Kidney epithelial cell (primary cell): ENCODE measurements around the gene FOXO3B. TPM values are rescaled to one million over a fixed set of nuclear protein-coding genes. Genes with fewer than 3 reads are reported as not detected.
"Not testable (repeated sequence)": the region's sequence is repeated elsewhere in the genome, so short reads cannot be mapped to it uniquely, and the experiment has no call there.

Experiments
- DNase-seq: peaks from one replicate; pipeline ENCODE4 v3.0.0-alpha.2; 2010; ENCODE audit warnings: low read depth
- H3K27me3 ChIP-seq: 2 replicates; pipeline ENCODE4 v1.6.0; 2011; ENCODE audit warnings: low read length; ENCODE audit not compliant: control insufficient read depth, insufficient read depth
- H3K36me3 ChIP-seq: 2 replicates; pipeline ENCODE4 v1.5.1; 2011; ENCODE audit warnings: low read length; ENCODE audit not compliant: control insufficient read depth, insufficient read depth
- H3K4me3 ChIP-seq: 2 replicates; pipeline ENCODE4 v1.5.1; 2011; ENCODE audit warnings: low read depth, mild to moderate bottlenecking, control low read depth, low read length
- total RNA-seq: library from RNA; depleted of rRNA; stranded (reverse); fragments of >200 nt; gene quantifications from 2 replicates; pipeline ENCODE4 v1.2.3, GENCODE V29; 2015

The FOXO3B gene
- total RNA-seq, 1 donor from 2014 or later, result 18.2 TPM

- not testable (repeated sequence) for DNase-seq, H3K36me3 ChIP-seq, H3K27me3 ChIP-seq, H3K4me3 ChIP-seq
These were observed 4.7 kb downstream of the FOXO3B start for GRCh38 chr17:18677381-18677780.

GRCh38 chr17:18676928-18677327 is 5.2 kb downstream of the FOXO3B start:
- not testable (repeated sequence) for H3K4me3 ChIP-seq, DNase-seq, H3K27me3 ChIP-seq, H3K36me3 ChIP-seq

- not testable (repeated sequence) for H3K4me3 ChIP-seq, DNase-seq, H3K36me3 ChIP-seq, H3K27me3 ChIP-seq
These were observed 9.5 kb downstream of the FOXO3B start for GRCh38 chr17:18672395-18673227.

DNA sequence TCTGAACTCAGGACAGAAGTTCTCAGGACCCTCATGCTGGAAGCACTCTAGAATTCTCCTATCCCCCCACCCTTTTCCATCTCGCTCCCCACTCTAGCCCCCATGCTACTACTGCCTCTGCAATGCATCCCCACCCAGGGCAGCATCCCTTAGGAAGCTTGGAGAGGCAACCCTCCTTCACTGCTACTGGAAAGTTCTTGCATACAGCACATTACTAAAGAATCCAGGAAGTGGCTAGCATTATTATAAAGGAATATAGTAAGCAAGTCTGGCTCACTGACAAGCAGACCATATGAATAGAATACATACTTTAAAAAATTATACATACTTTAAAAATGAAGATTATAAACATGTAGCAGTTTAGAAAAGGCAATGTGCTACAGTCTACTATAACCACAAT is 13.5 kb downstream of the FOXO3B start:
- not testable (repeated sequence) for H3K36me3 ChIP-seq, H3K27me3 ChIP-seq, H3K4me3 ChIP-seq, DNase-seq

GRCh38 chr17:18667535-18667934 is 14.6 kb downstream of the FOXO3B start:
- not testable (repeated sequence) for H3K36me3 ChIP-seq, H3K27me3 ChIP-seq, H3K4me3 ChIP-seq, DNase-seq

DNA sequence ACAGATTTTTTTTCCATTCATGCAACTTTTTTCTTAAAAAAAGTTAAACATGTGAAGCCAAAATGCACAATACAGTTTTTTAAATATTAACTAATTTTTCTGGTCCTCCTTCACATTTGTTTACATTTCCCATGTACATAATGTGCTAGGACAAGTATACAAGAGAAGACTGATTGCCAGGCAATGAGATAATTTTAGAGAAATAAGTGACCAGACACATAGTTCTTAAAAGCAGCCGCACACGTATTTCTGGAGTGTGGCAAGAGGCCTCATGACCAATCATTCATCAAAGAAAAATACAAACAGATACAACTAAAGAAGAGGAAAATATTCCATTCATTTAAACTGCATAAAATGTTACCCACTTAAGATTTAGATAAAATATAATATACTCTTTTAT is 15.8 kb downstream of the FOXO3B start:
- H3K27me3 ChIP-seq, DNase-seq, H3K36me3 ChIP-seq, H3K4me3 ChIP-seq: not testable (repeated sequence)

DNA sequence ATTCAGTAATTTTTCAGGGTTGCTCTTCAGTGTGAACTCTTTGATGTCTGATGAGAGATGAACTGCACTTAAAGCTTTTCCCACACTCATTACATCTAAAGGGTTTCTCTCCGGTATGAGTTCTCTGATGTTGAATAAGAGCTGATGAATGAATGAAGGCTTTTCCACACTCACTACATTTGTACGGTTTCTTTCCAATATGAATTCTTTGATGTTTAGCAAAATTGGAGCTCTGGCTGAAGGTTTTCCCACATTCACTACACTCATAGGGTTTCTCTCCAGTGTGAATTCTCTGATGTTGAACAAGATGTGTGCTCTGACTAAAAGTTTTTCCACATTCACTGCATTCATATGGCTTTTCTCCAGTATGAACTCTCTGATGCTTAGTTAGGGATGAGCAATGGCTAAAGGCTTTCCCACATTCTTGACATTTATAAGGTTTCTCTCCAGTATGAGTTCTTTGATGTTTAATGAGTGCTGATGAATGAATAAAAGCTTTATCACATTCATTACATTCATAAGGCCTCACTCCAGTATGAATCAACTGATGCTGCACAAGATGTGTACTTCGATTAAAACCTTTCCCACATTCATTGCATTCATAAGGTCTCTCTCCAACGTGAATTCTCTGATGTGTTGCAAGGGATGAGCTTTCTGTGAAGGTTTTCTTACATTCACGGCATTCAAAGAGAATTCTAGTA is 20.0 kb downstream of the FOXO3B start:
- not testable (repeated sequence) for H3K36me3 ChIP-seq, DNase-seq, H3K4me3 ChIP-seq, H3K27me3 ChIP-seq

GRCh38 chr17:18650094-18650493 is 32.0 kb downstream of the FOXO3B start:
- DNase-seq, H3K36me3 ChIP-seq, H3K4me3 ChIP-seq, H3K27me3 ChIP-seq: not testable (repeated sequence)

GRCh38 chr17:18644291-18644690 is 37.8 kb downstream of the FOXO3B start, which contains the start of gene TBC1D28:
Gene TBC1D28 (minus strand): TSS chr17:18644391. CDS start chr17:18641352, 3,039 bp downstream.
- not testable (repeated sequence) for H3K4me3 ChIP-seq, DNase-seq, H3K36me3 ChIP-seq, H3K27me3 ChIP-seq

- H3K4me3 ChIP-seq, H3K27me3 ChIP-seq, DNase-seq, H3K36me3 ChIP-seq: not testable (repeated sequence)
These were observed 39.0 kb downstream of the FOXO3B start for GRCh38 chr17:18643124-18643523.

- H3K4me3 ChIP-seq, H3K27me3 ChIP-seq, H3K36me3 ChIP-seq, DNase-seq: not testable (repeated sequence)
These were observed 43.8 kb downstream of the FOXO3B start for GRCh38 chr17:18638357-18638756.

- not testable (repeated sequence) for DNase-seq, H3K27me3 ChIP-seq, H3K4me3 ChIP-seq, H3K36me3 ChIP-seq
These were observed 45.9 kb downstream of the FOXO3B start for GRCh38 chr17:18636237-18636636.

DNA sequence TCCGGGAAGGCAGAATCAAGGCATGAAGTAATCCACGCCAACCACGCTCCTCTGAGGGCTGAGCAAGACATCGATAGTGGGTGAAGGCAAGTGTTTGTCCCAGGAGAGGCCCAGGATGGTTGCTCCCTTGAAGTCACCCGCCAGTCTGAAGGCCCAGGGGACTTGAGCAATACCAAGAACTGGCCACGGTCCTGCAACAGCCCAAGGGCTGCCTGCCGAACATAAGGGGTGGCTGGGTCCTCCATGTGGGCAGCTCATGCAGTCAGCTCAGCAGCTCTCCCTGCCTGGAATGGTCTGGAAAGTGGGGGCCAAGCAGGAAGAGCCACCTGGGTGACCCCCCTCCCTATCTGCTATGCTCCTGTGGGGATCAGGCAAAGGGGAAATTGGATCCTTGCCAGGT is 46.3 kb downstream of the FOXO3B start:
- not testable (repeated sequence) for H3K4me3 ChIP-seq, H3K27me3 ChIP-seq, DNase-seq, H3K36me3 ChIP-seq

DNA sequence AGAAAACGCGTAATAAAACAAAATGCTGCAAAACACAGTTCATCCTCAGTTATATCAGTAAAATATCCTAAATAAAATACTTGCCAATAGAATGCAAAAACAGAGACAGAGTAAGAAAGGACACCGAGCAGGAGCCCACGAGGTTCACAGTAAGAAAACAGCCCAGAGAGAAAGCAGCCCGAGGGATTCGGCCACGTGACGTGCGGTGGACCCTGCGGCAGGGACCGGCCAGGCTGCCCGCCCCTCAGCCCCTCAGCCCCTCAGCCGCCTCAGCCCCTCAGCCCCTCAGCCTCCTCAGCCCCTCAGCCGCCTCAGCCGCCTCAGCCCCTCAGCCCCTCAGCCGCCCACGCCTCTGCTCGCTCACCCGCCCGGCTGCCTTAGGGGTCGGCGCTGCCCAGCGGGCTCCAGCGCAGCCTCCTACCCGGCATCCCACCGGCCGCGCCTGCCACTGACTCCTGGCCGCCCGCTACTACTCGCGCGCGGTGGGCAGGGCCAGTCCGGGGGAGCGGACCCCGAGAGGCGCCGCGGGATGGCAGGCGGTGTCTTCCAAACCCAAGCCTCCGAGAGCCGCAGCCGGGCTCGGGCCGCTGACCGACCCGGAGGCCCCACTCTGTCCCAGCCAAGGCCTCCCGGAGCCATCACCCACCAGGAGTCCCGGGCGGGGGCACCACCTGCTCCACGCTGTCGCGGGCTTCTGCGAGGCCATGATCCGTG is 47.4 kb downstream of the FOXO3B start:
- not testable (repeated sequence) for DNase-seq, H3K27me3 ChIP-seq
- H3K4me3 ChIP-seq, result peak overlapping the region; percentile 17

More for the DNA sequence above, 47.4 kb downstream of the FOXO3B start:
- not testable (repeated sequence) for H3K36me3 ChIP-seq
